KOPT-K1 (cell line): ENCODE data around the gene CYSLTR2.

Source experiments
- H3K27ac ChIP-seq: fragments of 200-600 bp; sonication (generic); 2 replicates; pipeline ENCODE4 v1.5.1; 2016; ENCODE audit warnings: antibody characterized with exemption, mild to moderate bottlenecking, low read depth, low read length; ENCODE audit not compliant: poor library complexity, severe bottlenecking
- H3K36me3 ChIP-seq: fragments of 200-600 bp; sonication (generic); 2 replicates; pipeline ENCODE4 v1.5.1; 2017; ENCODE audit warnings: antibody characterized with exemption, mild to moderate bottlenecking, low read length, moderate library complexity; ENCODE audit not compliant: insufficient read depth
- H3K9me3 ChIP-seq: fragments of 200-600 bp; sonication (generic); 2 replicates; pipeline ENCODE4 v1.5.1; 2017; ENCODE audit warnings: antibody characterized with exemption, low read length, mild to moderate bottlenecking; ENCODE audit not compliant: insufficient read depth, poor library complexity, severe bottlenecking

Gene CYSLTR2

DNA sequence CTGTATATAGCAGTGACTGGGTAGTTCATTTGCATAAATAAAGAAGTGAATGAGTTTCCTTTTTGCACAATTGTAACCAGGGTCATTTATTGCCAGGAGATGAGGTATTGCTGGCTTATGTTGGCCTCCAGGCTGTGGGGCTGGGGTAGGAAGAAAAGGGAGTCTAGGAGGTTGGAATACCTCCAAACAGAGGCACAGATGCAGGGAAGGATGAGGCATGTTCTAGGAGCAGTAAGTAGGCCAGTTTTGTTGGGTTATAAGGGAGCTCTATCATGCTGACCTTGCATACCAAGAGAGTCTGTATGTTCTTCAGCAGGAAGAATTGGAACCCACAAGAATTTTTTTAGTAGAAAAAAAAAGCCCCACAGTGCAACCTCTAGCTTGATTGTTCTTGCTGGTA, 17.2 kb upstream of the CYSLTR2 start:
- Histone ChIP-seq H3K36me3 (no peaks in the 10 kb centered on the region), H3K9me3 (peaks cover 33% of the 10 kb centered on the region), H3K27ac (no peak overlapping the region)

DNA sequence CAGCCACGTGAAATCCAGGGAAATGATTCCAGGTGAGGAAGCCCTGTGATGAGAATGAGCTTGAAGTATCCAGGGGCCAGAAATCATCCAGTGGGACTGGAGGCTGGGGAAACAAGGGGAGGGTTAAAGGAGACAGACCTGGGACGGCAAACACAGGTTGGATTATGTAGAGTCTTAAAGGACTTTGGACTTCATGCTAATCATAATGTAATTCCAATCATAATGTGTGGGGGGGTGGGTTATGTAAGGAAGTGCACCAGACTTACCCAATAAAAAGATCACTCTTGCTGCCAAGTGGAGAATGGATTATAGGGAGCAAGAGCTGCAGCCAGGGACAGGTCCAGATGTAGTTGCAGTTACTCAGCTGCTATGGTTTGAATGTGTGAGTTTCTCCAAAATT, 16.1 kb upstream of the CYSLTR2 start:
- no peak overlapping the region for H3K27ac ChIP-seq
- peaks cover 33% of the 10 kb centered on the region for H3K9me3 ChIP-seq
- no peaks in the 10 kb centered on the region for H3K36me3 ChIP-seq

DNA sequence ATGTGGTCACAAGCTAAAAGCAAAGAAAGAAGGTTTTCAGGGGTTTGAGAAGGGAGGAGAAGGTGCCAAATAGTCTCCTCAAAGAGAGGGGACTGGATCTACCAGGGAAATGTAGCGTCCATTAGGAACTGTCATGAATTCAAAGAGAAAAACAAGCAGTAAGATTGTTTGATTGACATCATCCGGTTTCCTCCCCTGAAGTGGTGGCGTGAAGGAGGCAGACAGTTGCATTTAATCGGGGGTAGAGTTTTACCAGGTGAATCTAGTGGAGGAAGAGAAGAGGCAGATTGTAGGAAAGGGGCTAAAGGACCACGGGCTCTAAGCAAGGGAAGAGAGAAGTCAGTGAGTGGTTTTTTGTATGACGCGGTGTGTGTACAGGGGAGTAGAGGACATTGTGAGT, 13.0 kb upstream of the CYSLTR2 start:
- Histone ChIP-seq H3K9me3 (peaks cover 19% of the 10 kb centered on the region), H3K36me3 (no peaks in the 10 kb centered on the region), H3K27ac (no peak overlapping the region)

DNA sequence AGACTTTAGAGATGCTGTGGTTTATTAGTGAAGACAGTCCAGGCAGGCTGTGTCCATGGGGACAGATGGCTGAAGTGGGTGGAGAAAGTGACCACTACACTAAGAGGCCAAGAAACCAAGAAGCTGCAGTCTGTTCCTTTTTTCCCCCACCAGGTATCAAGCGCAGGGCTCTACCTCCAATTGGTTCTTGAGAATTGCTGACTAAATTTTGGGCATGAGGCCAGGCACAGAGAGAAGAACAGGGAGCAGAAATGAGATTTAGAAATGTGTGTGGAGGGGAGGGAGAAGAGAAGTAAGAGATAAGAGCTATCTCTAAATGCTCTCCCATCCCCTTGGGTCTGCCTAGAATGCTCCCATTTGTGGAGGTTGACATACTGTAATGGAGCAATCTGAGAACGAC, 12.3 kb upstream of the CYSLTR2 start:
- Histone ChIP-seq H3K36me3 (no peaks in the 10 kb centered on the region), H3K9me3 (peaks cover 13% of the 10 kb centered on the region), H3K27ac (no peak overlapping the region)

DNA sequence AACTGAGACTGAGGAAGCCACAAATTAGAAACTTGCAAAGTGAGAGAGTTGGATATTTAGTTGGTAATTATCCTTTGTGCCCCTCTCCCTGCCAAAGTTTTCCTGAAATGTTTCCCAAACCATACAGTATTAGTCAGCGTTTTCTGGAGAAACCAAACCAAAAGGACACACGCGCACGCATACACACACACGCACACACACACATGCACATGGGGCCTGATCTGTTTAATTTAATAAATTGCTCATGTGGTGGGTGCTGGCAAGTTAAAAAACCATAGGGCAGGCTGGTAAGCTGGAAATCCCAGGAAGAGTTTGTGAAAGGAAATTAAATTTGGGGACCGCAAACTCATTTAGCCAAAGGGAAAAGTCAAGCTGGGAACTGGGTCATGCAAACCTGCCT, 11.7 kb upstream of the CYSLTR2 start:
- H3K36me3 ChIP-seq: no peaks in the 10 kb centered on the region
- H3K9me3 ChIP-seq: peaks cover 6% of the 10 kb centered on the region
- H3K27ac ChIP-seq: no peak overlapping the region

DNA sequence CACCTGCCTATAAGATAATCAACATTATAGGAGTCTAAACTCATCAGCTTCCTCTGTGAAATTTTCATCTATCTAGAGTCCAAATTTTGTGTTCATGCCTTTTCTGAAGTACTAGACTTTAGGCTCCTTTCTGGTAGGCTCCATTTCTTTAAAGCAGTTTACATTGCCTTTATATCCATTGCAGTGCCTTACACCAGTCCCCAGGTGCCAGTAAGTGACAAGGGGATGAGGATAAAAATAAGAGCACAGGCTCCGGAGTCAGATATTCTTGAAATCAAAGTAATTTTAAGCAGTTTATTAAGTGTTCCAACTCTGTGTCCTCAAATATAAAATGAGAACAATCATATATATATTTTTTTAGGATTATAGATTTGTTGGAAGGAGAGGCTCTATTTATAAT, 10.6 kb upstream of the CYSLTR2 start:
- H3K9me3 ChIP-seq: peaks cover 1% of the 10 kb centered on the region
- no peak overlapping the region for H3K27ac ChIP-seq
- no peaks in the 10 kb centered on the region for H3K36me3 ChIP-seq

DNA sequence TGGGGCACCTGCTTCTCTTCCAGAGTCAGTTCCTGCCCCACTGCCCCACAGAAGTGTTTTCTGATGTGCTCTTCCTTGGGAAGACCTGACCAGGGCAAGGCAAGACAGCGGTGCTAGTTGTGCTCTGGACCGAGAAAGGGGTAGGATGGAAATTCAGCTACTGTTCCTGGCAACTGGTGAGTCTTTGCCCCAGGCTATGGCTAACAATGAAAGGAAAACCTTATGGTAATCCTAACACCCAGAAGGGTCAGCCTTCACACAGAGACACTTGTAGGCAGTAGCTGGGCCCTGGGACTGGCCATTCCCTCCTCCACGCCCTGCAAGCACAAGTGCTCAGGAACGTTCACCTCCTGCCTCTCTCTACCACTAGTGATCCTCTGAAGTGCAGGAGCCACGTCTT, 9.6 kb upstream of the CYSLTR2 start:
- Histone ChIP-seq H3K9me3 (no peaks in the 10 kb centered on the region), H3K27ac (no peak overlapping the region), H3K36me3 (no peaks in the 10 kb centered on the region)

DNA sequence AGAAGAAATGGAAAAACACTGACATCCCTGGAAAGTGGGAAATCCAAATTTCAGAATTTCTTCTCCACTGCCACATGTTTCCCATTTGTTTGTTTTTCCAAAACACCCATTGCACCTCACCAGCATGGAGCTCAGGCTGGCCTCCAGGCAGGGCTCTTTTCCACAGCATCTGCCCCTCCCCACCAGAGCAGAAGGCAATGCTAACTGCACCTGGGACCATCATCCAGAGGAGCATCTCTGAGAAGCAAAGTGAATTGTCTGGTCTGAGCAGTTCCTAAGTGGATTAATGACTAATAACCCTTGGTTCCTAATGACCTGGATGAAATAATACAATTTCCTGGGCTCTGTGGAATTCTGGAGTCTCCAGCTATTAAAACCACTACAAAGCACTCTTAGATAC, 8.8 kb upstream of the CYSLTR2 start:
- no peaks in the 10 kb centered on the region for H3K36me3 ChIP-seq
- no peak overlapping the region for H3K27ac ChIP-seq
- H3K9me3 ChIP-seq: no peaks in the 10 kb centered on the region

DNA sequence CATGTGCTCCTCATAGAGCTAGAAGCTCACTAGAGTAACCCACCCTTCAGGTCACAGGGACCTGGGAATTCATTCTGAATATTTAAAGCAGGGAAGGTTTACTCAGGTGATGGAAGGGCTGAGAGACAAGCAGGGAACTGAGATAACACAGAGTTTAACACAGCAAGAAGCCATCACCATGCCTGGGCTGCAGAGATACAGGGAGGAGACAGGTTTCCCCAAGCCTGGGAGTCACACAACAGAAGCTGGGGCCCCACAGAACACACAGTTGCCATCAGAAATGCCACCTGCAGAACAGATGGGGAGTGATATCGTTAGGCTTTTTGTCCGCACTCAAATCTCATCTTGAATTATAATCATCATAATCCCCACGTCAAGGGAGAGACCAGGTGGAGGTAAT, 7.9 kb upstream of the CYSLTR2 start:
- Histone ChIP-seq H3K27ac (no peak overlapping the region), H3K9me3 (no peaks in the 10 kb centered on the region), H3K36me3 (no peaks in the 10 kb centered on the region)

DNA sequence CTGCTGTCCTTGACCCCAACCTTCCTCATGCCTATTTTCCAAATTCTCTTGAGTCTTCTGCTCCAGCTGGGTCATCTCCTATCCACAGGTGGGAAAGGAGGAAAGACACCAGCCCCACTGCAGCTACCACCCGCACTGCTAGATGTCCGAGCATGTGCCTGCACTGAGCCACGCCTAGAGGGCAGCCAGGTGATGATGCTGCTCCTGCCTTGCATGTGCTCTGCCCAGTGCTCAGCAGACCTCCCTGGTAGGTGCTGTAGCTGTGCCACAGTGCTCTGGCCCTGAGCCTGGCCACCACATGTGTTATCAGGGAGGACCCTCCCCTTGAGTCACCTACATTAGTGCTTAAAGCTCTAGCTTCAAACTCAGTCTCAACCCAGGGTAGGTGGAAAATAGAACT, 6.9 kb upstream of the CYSLTR2 start:
- H3K27ac ChIP-seq: no peak overlapping the region

DNA sequence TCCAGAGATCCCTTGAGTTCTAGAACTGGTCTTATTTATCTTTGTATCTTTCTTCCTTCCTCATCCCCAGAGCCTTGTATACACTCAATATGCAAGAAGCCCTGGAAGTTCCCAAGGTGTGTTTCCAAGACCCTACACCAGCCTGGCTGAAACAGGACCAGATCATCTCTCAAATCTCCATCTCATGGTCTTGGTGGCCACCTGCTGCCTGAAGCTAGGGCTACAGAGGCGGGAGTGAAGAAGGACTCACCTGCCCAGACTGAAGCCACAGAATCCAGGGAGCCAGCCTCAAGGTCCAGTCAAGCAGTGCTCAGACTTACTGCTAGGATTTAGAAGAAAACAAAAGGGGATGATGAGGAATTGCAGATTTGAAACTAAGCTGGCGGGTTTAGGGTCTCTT, 6.1 kb upstream of the CYSLTR2 start:
- Histone ChIP-seq H3K36me3 (no peaks in the 10 kb centered on the region), H3K9me3 (no peaks in the 10 kb centered on the region), H3K27ac (no peak overlapping the region)

More for the DNA sequence above, 6.9 kb upstream of the CYSLTR2 start:
- Histone ChIP-seq H3K36me3 (no peaks in the 10 kb centered on the region), H3K9me3 (no peaks in the 10 kb centered on the region)

DNA sequence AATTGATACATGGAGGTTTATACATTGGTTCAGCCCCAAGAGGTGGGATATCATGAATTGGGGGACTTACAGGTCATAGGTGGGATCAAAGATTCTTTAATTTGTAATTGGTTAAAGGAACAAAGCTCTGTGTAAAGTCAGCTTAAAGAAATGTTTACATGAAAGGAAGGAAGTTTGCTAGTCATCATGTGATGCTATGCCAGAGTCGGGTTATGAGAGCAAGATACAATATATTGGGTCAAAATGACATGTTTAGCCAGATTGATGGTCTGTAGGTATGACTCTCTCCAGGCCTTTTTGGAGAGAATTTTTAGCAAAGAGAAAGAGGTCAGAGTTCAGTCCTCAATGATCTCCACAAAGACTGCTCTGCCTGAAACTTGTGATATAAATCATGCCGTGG, 5.3 kb upstream of the CYSLTR2 start:
- no peak overlapping the region for H3K27ac ChIP-seq
- H3K36me3 ChIP-seq: no peaks in the 10 kb centered on the region
- no peaks in the 10 kb centered on the region for H3K9me3 ChIP-seq

DNA sequence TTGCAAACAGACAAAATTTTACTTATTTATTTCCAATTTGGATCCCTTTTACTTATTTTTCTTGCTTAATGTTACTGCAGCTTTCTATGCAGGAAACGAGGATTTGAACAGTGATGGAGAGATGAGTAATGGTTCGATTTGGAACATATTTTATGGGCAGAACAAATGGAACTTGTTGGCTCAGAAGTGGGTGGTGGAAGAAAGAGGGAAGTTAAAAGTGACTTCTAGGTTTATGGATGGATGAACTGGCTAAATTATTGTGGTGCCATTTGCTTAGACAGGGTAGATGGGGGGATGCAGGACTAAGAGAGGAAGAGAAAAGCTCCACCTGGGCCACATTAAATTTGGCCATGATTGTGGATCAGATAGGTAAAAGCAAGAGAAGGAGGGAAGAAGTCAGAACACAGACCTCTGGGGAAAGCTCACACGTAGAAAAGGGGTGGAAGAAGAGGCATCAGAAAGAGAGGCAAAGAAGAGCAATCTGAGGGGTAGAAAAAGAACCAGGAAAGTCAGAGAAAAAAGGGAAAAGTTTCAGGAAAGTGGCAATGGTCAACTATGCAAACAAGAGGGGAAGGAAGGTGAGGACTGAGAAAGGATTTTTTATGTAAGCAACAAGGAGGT, 768 bp upstream of the CYSLTR2 start:
- H3K27ac ChIP-seq: peak overlapping the region; percentile 49
- H3K9me3 ChIP-seq: no peaks in the 10 kb centered on the region

DNA sequence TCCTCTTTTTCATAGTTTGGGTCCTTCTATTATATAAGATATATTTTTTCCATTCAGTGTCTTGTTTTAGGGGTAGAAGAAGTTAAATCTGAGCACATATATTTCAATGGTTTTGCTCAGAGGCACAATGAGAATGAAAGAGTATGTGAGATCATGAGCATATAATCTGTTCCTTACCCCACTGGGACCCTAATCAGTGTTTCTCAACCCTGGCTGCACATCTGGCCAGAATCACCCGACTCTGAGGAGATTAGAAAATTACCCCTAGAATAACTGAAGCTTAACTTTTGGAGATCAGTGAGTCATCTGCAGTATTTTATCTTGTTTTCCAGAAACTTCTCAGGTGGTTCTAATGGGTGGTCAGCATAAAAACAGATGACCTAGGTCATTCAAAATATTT, 782 bp downstream of the CYSLTR2 start:
- H3K27ac ChIP-seq: peak overlapping the region; percentile 49
- no peaks in the 10 kb centered on the region for H3K36me3 ChIP-seq
- H3K9me3 ChIP-seq: no peaks in the 10 kb centered on the region

More for the DNA sequence above, 768 bp upstream of the CYSLTR2 start:
- no peaks in the 10 kb centered on the region for H3K36me3 ChIP-seq

DNA sequence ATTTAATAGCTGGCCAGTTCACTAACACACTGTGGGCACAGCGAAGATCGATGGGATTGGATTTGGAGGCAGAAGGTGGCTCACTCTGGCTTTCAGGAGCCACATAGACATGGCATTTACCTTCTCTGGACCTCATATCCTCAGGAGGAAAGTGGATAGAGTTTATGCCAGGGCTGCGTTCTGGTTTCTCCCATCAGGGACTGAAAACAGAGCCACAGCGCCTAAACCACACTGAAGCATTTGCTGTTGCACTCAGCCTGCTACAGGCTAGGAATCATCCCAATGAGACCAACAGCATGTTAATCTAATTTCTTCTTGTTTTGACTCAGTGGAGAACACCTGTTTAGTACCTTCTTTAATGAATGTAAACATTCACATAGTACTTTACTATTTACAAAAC, 1.6 kb downstream of the CYSLTR2 start:
- Histone ChIP-seq H3K36me3 (no peaks in the 10 kb centered on the region), H3K9me3 (no peaks in the 10 kb centered on the region), H3K27ac (no peak overlapping the region)

DNA sequence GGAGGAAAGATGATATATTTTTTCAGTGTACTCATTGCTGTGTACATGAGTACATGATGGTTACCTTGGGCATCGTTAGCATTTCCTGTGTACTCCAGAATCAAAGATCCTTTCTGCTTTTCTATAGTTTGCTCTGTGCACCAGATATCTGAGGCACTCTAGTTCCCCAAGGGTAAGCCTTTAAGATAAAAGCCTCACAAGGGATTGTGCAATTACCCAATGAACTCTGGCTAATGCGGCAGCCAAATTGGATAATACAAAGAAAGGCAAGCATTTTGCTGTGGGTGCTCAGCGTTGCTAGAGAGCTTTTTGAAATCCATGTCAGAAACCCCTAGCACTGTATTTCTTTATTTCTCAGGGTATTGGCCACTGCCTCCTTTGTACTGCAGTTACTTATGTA, 2.9 kb downstream of the CYSLTR2 start:
- H3K27ac ChIP-seq: no peak overlapping the region
- no peaks in the 10 kb centered on the region for H3K36me3 ChIP-seq
- H3K9me3 ChIP-seq: no peaks in the 10 kb centered on the region
